Uterus (tissue), 4 donors: ENCODE results near the gene PFKFB2. TPM values are rescaled to one million over a fixed set of nuclear protein-coding genes. Genes with fewer than 3 reads are reported as not detected.

Source experiments
- DNase-seq, 2 donors: peaks; one replicate each; pipeline ENCODE4 v3.0.0-alpha.2; 2019 to 2020
- H3K27ac ChIP-seq, 2 donors: fragments of 200-600 bp; sonication (generic); 1 replicate in 1 of 2; 2 replicates in 1 of 2; pipeline ENCODE4 v1.5.1; 2016 to 2018
- H3K27me3 ChIP-seq, 2 donors: fragments of 200-600 bp; sonication (generic); one replicate each; pipeline ENCODE4 v1.5.1; 2018 to 2019; ENCODE audit warnings: control low read depth in 1 of 2
- H3K36me3 ChIP-seq, 2 donors: fragments of 200-600 bp; sonication (generic); one replicate each; pipeline ENCODE4 v1.5.1; 2019; ENCODE audit warnings: control low read depth in 1 of 2
- H3K4me1 ChIP-seq, 2 donors: fragments of 200-600 bp; sonication (generic); one replicate each; pipeline ENCODE4 v1.5.1; 2018 to 2019; ENCODE audit warnings: control low read depth in 1 of 2
- H3K4me3 ChIP-seq, 2 donors: fragments of 200-600 bp; sonication (generic); 1 replicate in 1 of 2; 2 replicates in 1 of 2; pipeline ENCODE4 v1.5.1; 2018 to 2019; ENCODE audit warnings: mild to moderate bottlenecking in 1 of 2
- H3K9me3 ChIP-seq, 2 donors: fragments of 200-600 bp; sonication (generic); one replicate each; pipeline ENCODE4 v1.5.1; 2019; ENCODE audit warnings: control low read depth in 1 of 2
- CTCF ChIP-seq, 4 experiments: fragments of 200-600 bp in 2 of 4; fragments of 450-650 bp in 2 of 4; sonication (generic) in 2 of 4; IDR thresholded peaks; one replicate each; pipeline ENCODE4 v1.5.1; 2016 to 2019; ENCODE audit warnings: antibody characterized with exemption in 4 of 4, mild to moderate bottlenecking in 2 of 4, moderate library complexity in 1 of 4
- POLR2A ChIP-seq, 2 donors: fragments of 450-650 bp; IDR thresholded peaks; one replicate each; pipeline ENCODE4 v1.6.1; 2016; ENCODE audit warnings: antibody characterized with exemption in 2 of 2, mild to moderate bottlenecking in 1 of 2, moderate library complexity in 1 of 2
- intact Hi-C: fragments of 100-400 bp; cut with DNase I; formaldehyde crosslinking; loops from one replicate; pipeline ENCODE4 v1.15.1; 2023; ENCODE audit warnings: low total_unique reads
- total RNA-seq, 4 donors: library from RNA; depleted of rRNA in 3 of 4; stranded (reverse); fragments of >200 nt in 3 of 4; gene quantifications; one replicate each; pipeline versions ENCODE4 v1.1.0 to v1.2.4, GENCODE V29; 2014 to 2023
- donor health status: DM: yes; HTN: yes; CAD: no.

Gene PFKFB2
- total RNA-seq, 4 donors from 2014 or later = 0.51 to 10.7 (median 2.9) TPM

DNA sequence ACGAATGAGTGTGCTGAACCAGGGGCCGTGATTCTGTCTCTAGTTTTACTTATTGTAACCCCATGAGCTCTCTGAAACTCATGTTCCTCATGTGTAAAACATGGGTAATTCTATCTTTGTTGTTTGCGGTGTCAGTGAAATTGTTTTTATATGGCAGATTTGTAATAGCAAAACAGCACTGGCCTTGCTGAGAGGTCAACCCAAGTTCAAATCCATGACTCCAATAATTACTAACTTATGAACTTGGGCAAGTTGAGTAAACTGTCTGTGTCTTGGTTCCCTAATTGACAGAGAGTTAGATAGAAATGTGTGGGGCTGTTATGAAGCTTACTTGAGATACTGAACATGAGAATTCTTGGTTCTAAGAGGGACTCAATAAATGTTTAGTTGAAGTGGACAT lies 38.3 kb upstream of the PFKFB2 start:
- Histone ChIP-seq H3K27ac (no peak overlapping the region), H3K9me3 (no peaks in the 10 kb centered on the region), H3K27me3 (no peaks in the 10 kb centered on the region), H3K4me3 (no peak overlapping the region), H3K4me1 (no peaks in the 10 kb centered on the region), H3K36me3 (no peaks in the 10 kb centered on the region)
- DNase-seq = no peak
- TF ChIP-seq CTCF (IDR thresholded peaks at IDR 0.05) (no peak), POLR2A (IDR thresholded peaks at IDR 0.05) (no peak)
- intact Hi-C loops = no loop called here

GRCh38 chr1:207015791-207016190 lies 37.3 kb upstream of the PFKFB2 start:
- DNase-seq = no peak
- TF ChIP-seq CTCF (IDR thresholded peaks at IDR 0.05) (no peak), POLR2A (IDR thresholded peaks at IDR 0.05) (no peak)
- Histone ChIP-seq H3K4me3 (no peak overlapping the region), H3K4me1 (no peaks in the 10 kb centered on the region), H3K9me3 (no peaks in the 10 kb centered on the region), H3K27me3 (no peaks in the 10 kb centered on the region), H3K27ac (no peak overlapping the region), H3K36me3 (no peaks in the 10 kb centered on the region)
- intact Hi-C loops = no loop called here

GRCh38 chr1:207017615-207018559 lies 35.2 kb upstream of the PFKFB2 start:
- intact Hi-C loops = no loop called here
- no peaks in the 10 kb centered on the region for H3K27me3 ChIP-seq
- H3K4me3 ChIP-seq = no peak overlapping the region
- H3K4me1 ChIP-seq = no peaks in the 10 kb centered on the region
- no peaks in the 10 kb centered on the region for H3K36me3 ChIP-seq
- TF ChIP-seq CTCF (IDR thresholded peaks at IDR 0.05) = no peak
- no peak for TF ChIP-seq POLR2A (IDR thresholded peaks at IDR 0.05)
- no peaks in the 10 kb centered on the region for H3K9me3 ChIP-seq
- DNase-seq = no peak
- H3K27ac ChIP-seq = no peak overlapping the region

DNA sequence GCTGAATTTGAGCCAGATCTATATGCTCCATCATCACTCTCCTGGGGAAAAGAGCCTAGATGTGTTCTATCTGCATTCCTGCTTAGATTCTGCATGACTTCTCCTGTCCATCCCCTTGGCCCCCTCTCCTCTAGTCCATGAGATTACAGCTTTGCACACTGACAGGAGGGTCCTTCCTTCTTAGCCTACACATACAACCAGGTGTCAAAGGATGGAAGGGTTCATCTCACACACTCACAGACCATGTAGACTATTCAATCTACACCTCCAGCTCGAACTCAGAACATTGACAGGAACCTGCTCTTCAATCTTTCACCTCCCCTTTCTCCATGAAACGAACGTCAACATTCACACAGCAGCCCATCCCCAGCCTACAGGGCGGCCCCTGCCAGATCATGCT lies 34.4 kb upstream of the PFKFB2 start:
- DNase-seq = no peak
- no peaks in the 10 kb centered on the region for H3K4me1 ChIP-seq
- H3K36me3 ChIP-seq = no peaks in the 10 kb centered on the region
- H3K27me3 ChIP-seq = no peaks in the 10 kb centered on the region
- no peak overlapping the region for H3K27ac ChIP-seq
- no peaks in the 10 kb centered on the region for H3K9me3 ChIP-seq
- H3K4me3 ChIP-seq = no peak overlapping the region
- no peak for TF ChIP-seq POLR2A (IDR thresholded peaks at IDR 0.05)
- no peak for TF ChIP-seq CTCF (IDR thresholded peaks at IDR 0.05)
- intact Hi-C loops = no loop called here

- no peak for TF ChIP-seq POLR2A (IDR thresholded peaks at IDR 0.05)
- no peak for TF ChIP-seq CTCF (IDR thresholded peaks at IDR 0.05)
- Histone ChIP-seq H3K4me3 (no peak overlapping the region), H3K9me3 (no peaks in the 10 kb centered on the region), H3K27ac (no peak overlapping the region), H3K4me1 (no peaks in the 10 kb centered on the region), H3K27me3 (no peaks in the 10 kb centered on the region), H3K36me3 (no peaks in the 10 kb centered on the region)
- intact Hi-C loops = no loop called here
- no peak for DNase-seq
These were observed 33.9 kb upstream of the PFKFB2 start for GRCh38 chr1:207019161-207019560.
